Measurements from ENCODE around the gene GNG12. TPM values are rescaled to one million over a fixed set of nuclear protein-coding genes. Genes with fewer than 3 reads are reported as not detected.

Gene GNG12
- total RNA-seq, 2 experiments from 2014 or later = not detected

DNA sequence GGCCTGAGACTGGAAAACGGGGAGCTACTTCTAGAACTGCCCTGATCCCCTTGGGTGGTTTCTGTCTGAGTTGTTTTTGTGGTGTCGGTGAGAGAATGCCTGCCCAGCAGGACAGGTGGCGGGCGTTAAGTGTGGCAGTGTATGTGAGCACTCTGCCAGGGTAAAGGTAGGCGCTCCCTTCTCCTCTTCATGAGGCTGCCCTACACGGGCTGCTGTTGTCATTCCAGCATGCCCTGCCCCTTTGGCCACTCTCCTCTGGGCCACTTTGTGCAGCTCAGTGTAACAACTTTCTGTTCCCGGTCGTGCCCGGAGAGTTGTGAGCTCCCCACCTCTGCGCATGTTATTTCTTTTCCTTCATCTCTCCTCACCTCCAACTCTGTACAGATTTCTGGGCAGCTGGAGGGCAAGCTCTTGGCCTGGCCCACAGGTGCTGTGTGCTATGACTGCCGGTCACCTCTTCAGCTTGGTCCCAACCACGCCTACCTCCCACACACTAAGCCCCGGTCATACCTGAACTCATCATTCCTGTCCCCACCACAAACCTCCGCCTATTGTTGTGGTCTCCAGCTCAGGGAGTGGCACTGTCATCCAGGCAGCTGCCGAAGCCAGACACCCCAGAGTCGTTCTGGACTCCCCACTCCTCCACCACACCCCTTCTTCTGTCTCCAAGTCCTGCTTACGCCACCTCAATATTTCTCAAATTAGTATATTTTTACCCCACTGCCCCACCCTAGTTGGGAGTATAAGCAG is 79.3 kb downstream of the GNG12 start:
- ATAC-seq (ENCODE audit: poor library complexity) (no peak), DNase-seq (no peak)
- H3K9me3 Mint-ChIP-seq = no peaks in the 10 kb centered on the region
- H3K36me3 Mint-ChIP-seq (ENCODE audit: low read depth) = no peaks in the 10 kb centered on the region
- no peak overlapping the region for H3K27ac Mint-ChIP-seq
- Histone ChIP-seq H3K27ac (ENCODE audit: low read depth in 1 of 2, low read length in 2 of 2) (no peak overlapping the region), H3K9me3 (ENCODE audit: control insufficient read depth in 1 of 2, insufficient read depth in 1 of 2, low read length in 2 of 2) (no peaks in the 10 kb centered on the region), H3K27me3 (ENCODE audit: control insufficient read depth in 1 of 2, insufficient read depth in 2 of 2, low read length in 2 of 2) (no peaks in the 10 kb centered on the region), H3K4me1 (ENCODE audit: insufficient read depth, low read length) (no peaks in the 10 kb centered on the region), H3K4me3 (ENCODE audit: low read length) (no peak overlapping the region), H3K36me3 (ENCODE audit: insufficient read depth, low read length) (no peaks in the 10 kb centered on the region)
- no peaks in the 10 kb centered on the region for H3K27me3 Mint-ChIP-seq
- intact Hi-C loops (cut with DNase I, micrococcal nuclease) = loop anchor here in 1 of 2 experiments (10.0 kb wide), 1 partner anchor 989 kb away; no protein-coding TSS in a partner anchor
- TF ChIP-seq, protein P1, sequence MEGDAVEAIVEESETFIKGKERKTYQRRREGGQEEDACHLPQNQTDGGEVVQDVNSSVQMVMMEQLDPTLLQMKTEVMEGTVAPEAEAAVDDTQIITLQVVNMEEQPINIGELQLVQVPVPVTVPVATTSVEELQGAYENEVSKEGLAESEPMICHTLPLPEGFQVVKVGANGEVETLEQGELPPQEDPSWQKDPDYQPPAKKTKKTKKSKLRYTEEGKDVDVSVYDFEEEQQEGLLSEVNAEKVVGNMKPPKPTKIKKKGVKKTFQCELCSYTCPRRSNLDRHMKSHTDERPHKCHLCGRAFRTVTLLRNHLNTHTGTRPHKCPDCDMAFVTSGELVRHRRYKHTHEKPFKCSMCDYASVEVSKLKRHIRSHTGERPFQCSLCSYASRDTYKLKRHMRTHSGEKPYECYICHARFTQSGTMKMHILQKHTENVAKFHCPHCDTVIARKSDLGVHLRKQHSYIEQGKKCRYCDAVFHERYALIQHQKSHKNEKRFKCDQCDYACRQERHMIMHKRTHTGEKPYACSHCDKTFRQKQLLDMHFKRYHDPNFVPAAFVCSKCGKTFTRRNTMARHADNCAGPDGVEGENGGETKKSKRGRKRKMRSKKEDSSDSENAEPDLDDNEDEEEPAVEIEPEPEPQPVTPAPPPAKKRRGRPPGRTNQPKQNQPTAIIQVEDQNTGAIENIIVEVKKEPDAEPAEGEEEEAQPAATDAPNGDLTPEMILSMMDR (IDR thresholded peaks at IDR 0.05) = no peak
- POLR2A ChIA-PET = interaction anchor here (0.6 kb wide), 1 partner anchor 8 kb away, joined by 7 read pairs; no protein-coding TSS in a partner anchor
- no peaks in the 10 kb centered on the region for H3K4me1 Mint-ChIP-seq (ENCODE audit: low read depth)
- no peak overlapping the region for H3K4me3 Mint-ChIP-seq
- CTCF ChIA-PET = no interaction called here

DNA sequence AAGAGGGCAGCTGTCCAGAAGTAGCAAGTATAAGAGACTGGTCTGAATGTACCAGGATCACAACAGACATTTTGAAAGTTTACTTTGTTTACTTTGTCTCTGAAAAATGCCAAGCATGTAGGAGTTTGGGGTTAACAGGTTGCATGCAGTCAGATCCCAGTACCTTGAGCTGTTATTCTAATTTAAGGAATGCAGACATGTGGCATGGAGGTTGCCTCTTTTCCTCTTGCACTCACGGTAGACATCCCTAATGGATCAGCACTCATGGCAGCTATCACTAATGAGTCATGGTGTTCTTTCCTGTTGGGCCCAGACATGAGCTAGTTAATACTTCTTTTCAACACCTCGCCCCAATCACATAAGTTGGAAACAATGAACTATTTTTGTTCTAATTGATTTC is 81.0 kb downstream of the GNG12 start:
- H3K4me1 ChIP-seq (ENCODE audit: insufficient read depth, low read length) = no peaks in the 10 kb centered on the region
- H3K36me3 Mint-ChIP-seq (ENCODE audit: low read depth) = no peaks in the 10 kb centered on the region
- DNase-seq = no peak
- no peaks in the 10 kb centered on the region for H3K27me3 ChIP-seq (ENCODE audit: control insufficient read depth in 1 of 2, insufficient read depth in 2 of 2, low read length in 2 of 2)
- H3K4me3 Mint-ChIP-seq = no peak overlapping the region
- no peaks in the 10 kb centered on the region for H3K4me1 Mint-ChIP-seq (ENCODE audit: low read depth)
- H3K9me3 Mint-ChIP-seq = no peaks in the 10 kb centered on the region
- peaks cover 9% of the 10 kb centered on the region for H3K27me3 Mint-ChIP-seq
- CTCF ChIA-PET = interaction anchor here (0.8 to 0.9 kb wide), 2 partner anchors 14 to 191 kb away, joined by 3 read pairs; no protein-coding TSS in a partner anchor
- no peak overlapping the region for H3K27ac ChIP-seq (ENCODE audit: low read depth in 1 of 2, low read length in 2 of 2)
- intact Hi-C loops (cut with DNase I, micrococcal nuclease) = loop anchor here in 1 of 2 experiments (10.0 kb wide), 1 partner anchor 988 kb away; no protein-coding TSS in a partner anchor
- H3K27ac Mint-ChIP-seq = no peak overlapping the region
- TF ChIP-seq, protein P1 (IDR thresholded peaks at IDR 0.05) = no peak
- POLR2A ChIA-PET = no interaction called here
- no peaks in the 10 kb centered on the region for H3K9me3 ChIP-seq (ENCODE audit: control insufficient read depth in 1 of 2, insufficient read depth in 1 of 2, low read length in 2 of 2)
- no peak overlapping the region for H3K4me3 ChIP-seq (ENCODE audit: low read length)
- no peak for ATAC-seq (ENCODE audit: poor library complexity)
- no peaks in the 10 kb centered on the region for H3K36me3 ChIP-seq (ENCODE audit: insufficient read depth, low read length)

DNA sequence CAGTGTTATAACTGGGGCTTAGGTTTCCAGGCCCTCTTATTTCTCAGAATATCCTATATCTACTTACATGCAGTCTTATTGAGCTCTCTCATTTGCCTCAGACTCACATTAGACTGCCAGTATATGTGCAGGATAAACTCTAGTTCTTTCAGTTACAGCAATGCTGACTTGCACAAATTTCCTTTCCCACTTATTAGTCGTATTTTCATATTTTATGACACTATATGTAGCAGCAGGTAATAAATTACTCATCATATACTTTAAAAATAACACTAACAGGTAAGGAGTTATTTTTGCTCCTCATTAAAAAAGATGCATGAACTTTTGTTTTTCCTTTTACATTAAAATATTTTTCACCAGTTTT is 82.6 kb downstream of the GNG12 start:
- H3K9me3 Mint-ChIP-seq = no peaks in the 10 kb centered on the region

More for the DNA sequence above, 82.6 kb downstream of the GNG12 start:
- Mint-ChIP-seq H3K27ac (no peak overlapping the region), H3K4me3 (no peak overlapping the region), H3K27me3 (peaks cover 17% of the 10 kb centered on the region), H3K4me1 (ENCODE audit: low read depth) (no peaks in the 10 kb centered on the region), H3K36me3 (ENCODE audit: low read depth) (no peaks in the 10 kb centered on the region)
- Histone ChIP-seq H3K4me3 (ENCODE audit: low read length) (no peak overlapping the region), H3K36me3 (ENCODE audit: insufficient read depth, low read length) (no peaks in the 10 kb centered on the region), H3K27me3 (ENCODE audit: control insufficient read depth in 1 of 2, insufficient read depth in 2 of 2, low read length in 2 of 2) (no peaks in the 10 kb centered on the region), H3K27ac (ENCODE audit: low read depth in 1 of 2, low read length in 2 of 2) (no peak overlapping the region), H3K9me3 (ENCODE audit: control insufficient read depth in 1 of 2, insufficient read depth in 1 of 2, low read length in 2 of 2) (no peaks in the 10 kb centered on the region), H3K4me1 (ENCODE audit: insufficient read depth, low read length) (no peaks in the 10 kb centered on the region)
- TF ChIP-seq, protein P1 (IDR thresholded peaks at IDR 0.05) = no peak
- DNase-seq (no peak), ATAC-seq (ENCODE audit: poor library complexity) (no peak)
- intact Hi-C loops (cut with DNase I, micrococcal nuclease) = loop anchor here in 1 of 2 experiments (10.0 kb wide), 1 partner anchor 986 kb away; no protein-coding TSS in a partner anchor
- ChIA-PET POLR2A (no interaction called here), CTCF (no interaction called here)

Data from CD4-positive, alpha-beta T cell (primary cell).